GM21723 (cell line): ENCODE data around the gene BTBD9.
A peak's percentile ranks its signal among the peaks of the same experiment; 100 is the strongest.

Experiments used
- ATAC-seq: cut with Tn5 transposase; IDR thresholded peaks from one replicate; pipeline ENCODE4 v1.9.1; 2021; ENCODE audit warnings: mild to moderate bottlenecking, moderate library complexity; ENCODE audit not compliant: unreplicated experiment

The BTBD9 gene

GRCh38 chr6:38566295-38567030, 73.3 kb downstream of the BTBD9 start:
- ATAC-seq: no peak

GRCh38 chr6:38564301-38564700, 75.4 kb downstream of the BTBD9 start:
- ATAC-seq: no peak

- no peak for ATAC-seq
These were observed 84.1 kb downstream of the BTBD9 start for GRCh38 chr6:38555606-38556005.

- no peak for ATAC-seq
These were observed 84.9 kb downstream of the BTBD9 start for GRCh38 chr6:38554700-38555413.

- no peak for ATAC-seq
These were observed 85.7 kb downstream of the BTBD9 start for GRCh38 chr6:38554014-38554413.

- peak; percentile 90 for ATAC-seq
These were observed 87.6 kb downstream of the BTBD9 start for GRCh38 chr6:38552121-38552520.

- no peak for ATAC-seq
These were observed 89.9 kb downstream of the BTBD9 start for GRCh38 chr6:38549795-38550194.

- no peak for ATAC-seq
These were observed 90.5 kb downstream of the BTBD9 start for GRCh38 chr6:38549180-38549579.

- ATAC-seq: no peak
These were observed 96.7 kb downstream of the BTBD9 start for GRCh38 chr6:38543022-38543421.

GRCh38 chr6:38542031-38542430, 97.7 kb downstream of the BTBD9 start:
- ATAC-seq: no peak

- ATAC-seq: no peak
These were observed 106.7 kb downstream of the BTBD9 start for GRCh38 chr6:38533064-38533463.

- ATAC-seq: no peak
These were observed 108.6 kb downstream of the BTBD9 start for GRCh38 chr6:38531134-38531533.

GRCh38 chr6:38528196-38528965, 111.3 kb downstream of the BTBD9 start:
- no peak for ATAC-seq

GRCh38 chr6:38527371-38527770, 112.4 kb downstream of the BTBD9 start:
- no peak for ATAC-seq

GRCh38 chr6:38525888-38526287, 113.8 kb downstream of the BTBD9 start:
- ATAC-seq: no peak

GRCh38 chr6:38524436-38525145, 115.1 kb downstream of the BTBD9 start:
- ATAC-seq: no peak

GRCh38 chr6:38522322-38522721, 117.4 kb downstream of the BTBD9 start:
- ATAC-seq: no peak

- ATAC-seq: no peak
These were observed 121.0 kb downstream of the BTBD9 start for GRCh38 chr6:38518511-38519304.

GRCh38 chr6:38517005-38517404, 122.7 kb downstream of the BTBD9 start:
- no peak for ATAC-seq

GRCh38 chr6:38514399-38514798, 125.3 kb downstream of the BTBD9 start:
- no peak for ATAC-seq
